Heart left ventricle (tissue), 13 donors: ENCODE data around the gene RND2.

Experiments
- CTCF ChIP-seq, 12 donors: fragments of 200-600 bp; sonication (generic) in 4 of 12; IDR thresholded peaks; one replicate each; pipeline versions ENCODE4 v1.5.0 to v1.8.0; 2018 to 2022; ENCODE audit warnings: antibody characterized with exemption in 12 of 12, mild to moderate bottlenecking in 5 of 12
- POLR2A ChIP-seq, 2 donors: fragments of 450-650 bp; IDR thresholded peaks; one replicate each; pipeline ENCODE4 v1.6.1; 2017; ENCODE audit warnings: antibody characterized with exemption in 2 of 2, mild to moderate bottlenecking in 2 of 2, moderate library complexity in 2 of 2
- donor health status: ischemic (EF 13 %, LVEDD 7.1; RV severe dilation, severe dysfunction).
- donor health status: DM: no; HTN: yes; CAD: no.
- donor health status: DM: no; HTN: no; CAD: no.
- donor health status: ischemic (EF 25% LVEDD 6.9; RV normal size, moderate dysfunction).
- donor health status: ischemic (EF 25% LVEDD 5.7; RV mildly dilated, moderate dysfunction).
- donor health status: ischemic (EF 35%, LVEDD 5.7; RV mildly dilated, moderate dysfunction).
- donor health status: nonischemic (EF 11% LVEDD 7.7; RV severe dilation, severe dysfunction).
- donor health status: DM: yes; HTN: yes; CAD: no.
- donor health status: PGD.
- donor health status: ischemic (EF 29% LVEDD 5.4; RV normal size, mild dysfunction).
- donor health status: nonischemic (EF 23%, LVEDD 6.1; RV moderate dilation, normal function).

GRCh38 chr17:42980274-42980765 is 44.7 kb upstream of the RND2 start, which contains the start of gene RUNDC1:
- no peak for TF ChIP-seq CTCF (IDR thresholded peaks at IDR 0.05)
- peak in 1 of 2 donors; percentile 40 for TF ChIP-seq POLR2A (IDR thresholded peaks at IDR 0.05)
